Astrocyte of the cerebellum (primary cell): ENCODE data around the gene SPATA16.
"Not testable (repeated sequence)": the region's sequence is repeated elsewhere in the genome, so short reads cannot be mapped to it uniquely, and the experiment has no call there.

Experiments used
- DNase-seq: peaks from one replicate; pipeline ENCODE4 v3.0.0-alpha.2; 2011; ENCODE audit warnings: low read depth
- H3K4me3 ChIP-seq: 2 replicates; pipeline ENCODE4 v1.5.1; 2011; ENCODE audit warnings: mild to moderate bottlenecking, low read depth, low read length, moderate library complexity
- CTCF ChIP-seq: IDR thresholded peaks from 2 replicates; pipeline ENCODE4 v1.5.1; 2012; ENCODE audit warnings: low read length, low read depth, moderate library complexity, mild to moderate bottlenecking; ENCODE audit errors: missing control alignments
- in situ Hi-C: cut with HindIII; loops from 2 replicates; pipeline ENCODE4 v1.10.0; 2017; ENCODE audit warnings: low sequenced_read_pairs

SPATA16 gene, protein sequence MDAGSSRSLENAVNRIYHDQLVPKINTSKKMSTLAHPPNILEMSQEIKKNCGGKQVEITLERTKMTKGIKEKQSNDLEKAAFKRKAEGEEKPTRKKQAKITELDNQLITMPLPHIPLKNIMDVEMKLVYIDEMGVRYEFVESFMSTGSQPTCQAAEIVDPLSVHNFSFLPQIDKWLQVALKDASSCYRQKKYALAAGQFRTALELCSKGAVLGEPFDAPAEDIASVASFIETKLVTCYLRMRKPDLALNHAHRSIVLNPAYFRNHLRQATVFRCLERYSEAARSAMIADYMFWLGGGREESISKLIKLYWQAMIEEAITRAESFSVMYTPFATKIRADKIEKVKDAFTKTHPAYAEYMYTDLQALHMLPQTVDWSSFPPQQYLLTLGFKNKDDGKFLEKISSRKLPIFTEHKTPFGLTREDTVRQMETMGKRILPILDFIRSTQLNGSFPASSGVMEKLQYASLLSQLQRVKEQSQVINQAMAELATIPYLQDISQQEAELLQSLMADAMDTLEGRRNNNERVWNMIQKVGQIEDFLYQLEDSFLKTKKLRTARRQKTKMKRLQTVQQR

GRCh38 chr3:173140986-173141385 is at the start of gene SPATA16:
TSS of gene SPATA16 (minus strand) at chr3:173141235. CDS start at chr3:173117731, 23,504 bp downstream.
- no peak for TF ChIP-seq CTCF
- H3K4me3 ChIP-seq, result no peak within 1 kb of the TSS
- DNase-seq, result no peak
- in situ Hi-C loops, result no loop called here

- in situ Hi-C loops, DNase-seq, H3K4me3 ChIP-seq: not testable (repeated sequence)
Measured at GRCh38 chr3:173183022-173183421, 42.0 kb upstream of the SPATA16 start.

DNA sequence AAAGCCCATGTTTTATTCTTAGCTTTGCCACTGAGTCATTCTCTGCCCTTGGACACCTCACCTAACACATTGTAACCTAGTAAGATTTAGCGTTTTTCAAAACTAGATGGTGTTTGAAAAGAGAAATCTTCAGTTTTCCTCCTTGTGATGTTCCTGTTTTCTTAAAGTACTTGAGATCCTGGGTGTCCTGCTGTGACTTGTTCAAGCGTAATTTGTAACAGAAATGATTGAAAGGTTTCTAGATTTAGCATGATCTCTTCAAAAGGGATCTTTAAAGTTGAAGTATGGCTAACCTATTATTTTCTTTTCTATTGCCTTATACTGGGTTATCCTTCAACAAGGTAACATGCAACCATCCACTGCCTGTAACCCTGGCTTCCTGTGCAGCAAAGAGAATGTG is 32.6 kb upstream of the SPATA16 start:
- TF ChIP-seq CTCF, result no peak
- no peak for DNase-seq
- H3K4me3 ChIP-seq, result no peak overlapping the region
- in situ Hi-C loops, result no loop called here

DNA sequence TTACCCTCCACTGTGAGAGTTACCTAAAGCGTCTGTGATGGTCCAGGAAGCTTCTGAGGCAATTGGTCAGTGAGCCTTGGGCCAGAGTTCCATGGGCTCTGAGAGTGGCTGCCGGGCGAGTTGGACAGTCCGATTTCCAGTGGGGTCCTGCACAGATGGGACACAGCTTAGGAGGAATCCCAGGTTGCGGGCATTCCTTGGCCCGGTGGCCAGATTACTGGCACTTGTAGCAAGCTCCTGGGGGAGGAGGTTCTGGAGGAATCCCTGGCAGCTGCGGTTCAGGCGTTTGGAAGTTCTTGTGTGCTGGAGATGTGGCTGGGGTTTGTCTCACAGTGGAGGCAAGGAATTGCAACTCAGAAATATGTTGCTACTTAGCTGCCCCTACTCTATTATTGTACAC is 18.1 kb upstream of the SPATA16 start:
- DNase-seq, H3K4me3 ChIP-seq, in situ Hi-C loops: not testable (repeated sequence)

DNA sequence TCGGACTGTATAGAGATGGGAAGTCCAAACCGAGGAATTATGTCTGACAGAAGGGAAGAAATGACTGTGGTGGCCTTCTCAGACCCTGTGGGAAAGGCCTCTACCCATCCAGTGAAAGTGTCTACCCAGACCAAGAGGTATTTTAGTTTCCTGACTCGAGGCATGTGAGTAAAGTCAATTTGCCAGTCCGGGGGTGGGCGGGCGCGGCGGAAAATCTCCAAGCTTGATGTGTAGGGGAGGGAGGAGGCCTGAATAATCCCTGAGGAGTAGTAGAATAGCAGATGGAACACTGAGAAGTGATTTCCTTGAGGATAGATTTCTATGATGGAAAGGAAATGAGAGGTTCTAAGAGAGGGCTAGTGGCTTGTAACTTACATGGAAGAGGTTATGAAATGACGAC is 15.5 kb upstream of the SPATA16 start:
- DNase-seq, H3K4me3 ChIP-seq, in situ Hi-C loops: not testable (repeated sequence)

GRCh38 chr3:173153631-173154030 is 12.6 kb upstream of the SPATA16 start:
- DNase-seq, result no peak
- no peak overlapping the region for H3K4me3 ChIP-seq
- in situ Hi-C loops, result no loop called here
- no peak for TF ChIP-seq CTCF

GRCh38 chr3:173139420-173139819 is 1.6 kb downstream of the SPATA16 start:
- DNase-seq, result no peak
- no peak for TF ChIP-seq CTCF
- no peak overlapping the region for H3K4me3 ChIP-seq
- in situ Hi-C loops, result no loop called here

GRCh38 chr3:173138026-173138425 is 3.0 kb downstream of the SPATA16 start:
- peak; percentile 72 for DNase-seq
- in situ Hi-C loops, result no loop called here
- no peak overlapping the region for H3K4me3 ChIP-seq
- TF ChIP-seq CTCF, result no peak
